Measurements from ENCODE around the gene PTPN12. TPM values are rescaled to one million over a fixed set of nuclear protein-coding genes. Genes with fewer than 3 reads are reported as not detected.

The PTPN12 gene
- total and polyA plus RNA-seq, 2 of the 4 experiments (the other 2 are of a cell fraction): 24.7 to 31.0 TPM

DNA sequence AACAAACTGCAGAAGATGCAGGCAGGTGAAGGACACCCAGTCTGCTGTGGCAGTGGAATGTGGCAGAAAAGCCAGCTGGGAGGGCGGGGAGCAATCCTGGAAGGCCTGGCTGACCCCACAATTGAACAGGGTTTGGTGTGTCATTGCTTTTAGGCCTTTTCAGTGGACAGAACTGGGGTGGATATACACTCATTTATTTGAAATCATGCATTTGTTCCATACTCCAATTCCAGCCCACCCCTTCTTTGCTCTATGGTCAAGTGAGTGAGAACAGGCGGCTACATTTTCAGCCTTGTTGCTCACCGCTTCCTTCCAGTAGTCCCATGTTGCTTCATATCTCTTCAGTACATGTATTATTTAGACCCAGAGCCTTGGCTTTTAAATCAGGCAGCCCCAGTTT, 39.8 kb downstream of the PTPN12 start:
- 0 out of 2 replicates have a peak, but pooled peaks cover 3% of the 10 kb centered on the region for H3K9me1 ChIP-seq (ENCODE audit: insufficient read depth, low read length)
- H4K20me1 ChIP-seq (ENCODE audit: insufficient read depth, low read length): peaks cover 10% of the 10 kb centered on the region; the same call in 1 of the 2 replicates
- no peak for ATAC-seq (ENCODE audit: low read depth)
- no peak overlapping the region for H2AK5ac ChIP-seq (ENCODE audit: low read depth, low read length)
- H3K79me1 ChIP-seq (ENCODE audit: low read depth in 1 of 2, low read length in 2 of 2): peaks cover 23 to 47% of the 10 kb centered on the region in 2 experiments
- H4K5ac ChIP-seq (ENCODE audit: low read depth, low read length): no peak overlapping the region
- H3K4me1 ChIP-seq (ENCODE audit: control insufficient read depth, insufficient read depth, low read length): peaks cover 4% of the 10 kb centered on the region; the same call in 1 of the 2 replicates
- CTCF ChIA-PET: no interaction called here
- no peak overlapping the region for H3K4ac ChIP-seq (ENCODE audit: low read depth, low read length)
- H3K4me2 ChIP-seq (ENCODE audit: low read depth, low read length): no peak overlapping the region
- no peaks in the 10 kb centered on the region for H3K27me3 ChIP-seq (ENCODE audit: control insufficient read depth, insufficient read depth, low read length)
- in situ Hi-C loops (cut with MboI; ENCODE audit: low sequenced_read_pairs): no loop called here
- H3K27ac ChIP-seq (ENCODE audit: insufficient read depth, low read length): no peak overlapping the region
- no peak overlapping the region for H2BK120ac ChIP-seq (ENCODE audit: low read depth, low read length)
- no peak overlapping the region for H2AFZ ChIP-seq (replicated peaks; ENCODE audit: low read length, poor library complexity)
- no TSS peak for BruUV-seq (replicated peaks)
- no peak overlapping the region for H3K18ac ChIP-seq (ENCODE audit: low read depth, low read length)
- H2AK9ac ChIP-seq (replicated peaks; ENCODE audit: low read depth, low read length, poor library complexity): no peak overlapping the region
- H4K8ac ChIP-seq (ENCODE audit: low read depth in 2 of 2, low read length in 2 of 2): no peak overlapping the region
- POLR2A ChIA-PET (ENCODE audit: unreplicated experiment): no interaction called here
- no peak overlapping the region for H2BK5ac ChIP-seq (ENCODE audit: low read depth, low read length, poor library complexity, severe bottlenecking)
- no peaks in the 10 kb centered on the region for H3K9me3 ChIP-seq (ENCODE audit: control insufficient read depth, insufficient read depth, low read length)
- WGBS, 2 experiments (ENCODE audit: extremely low coverage in 2 of 2, insufficient read length in 1 of 2): 100% methylated on average over 2 of the region's 3 CpGs; no CpG with 5 or more reads in 1 of the 2 experiments
- no peak overlapping the region for H4K91ac ChIP-seq (ENCODE audit: insufficient read depth, low read depth, low read length)
- no peak overlapping the region for H2BK15ac ChIP-seq (ENCODE audit: low read depth, low read length)
- no peak overlapping the region for H3K56ac ChIP-seq (ENCODE audit: extremely low read depth, insufficient read depth, low read length)
- no peak overlapping the region for H3K14ac ChIP-seq (replicated peaks; ENCODE audit: low read depth, low read length)
- intact Hi-C loops (cut with micrococcal nuclease): no loop called here
- H3K23ac ChIP-seq (ENCODE audit: low read depth, low read length): 0 out of 2 replicates have a peak overlapping the region, but pooled peaks have one; percentile 7
- TF ChIP-seq BHLHE40 (IDR thresholded peaks at IDR 0.05; ENCODE audit: low read depth, low read length) (no peak), MXI1 (IDR thresholded peaks at IDR 0.05; ENCODE audit: borderline replicate concordance, low read depth, low read length) (no peak), MAFK (IDR thresholded peaks at IDR 0.05; ENCODE audit: low read depth, low read length) (no peak), RAD21 (IDR thresholded peaks at IDR 0.05; ENCODE audit: low read length) (no peak)
- TF ChIP-seq, protein P1, sequence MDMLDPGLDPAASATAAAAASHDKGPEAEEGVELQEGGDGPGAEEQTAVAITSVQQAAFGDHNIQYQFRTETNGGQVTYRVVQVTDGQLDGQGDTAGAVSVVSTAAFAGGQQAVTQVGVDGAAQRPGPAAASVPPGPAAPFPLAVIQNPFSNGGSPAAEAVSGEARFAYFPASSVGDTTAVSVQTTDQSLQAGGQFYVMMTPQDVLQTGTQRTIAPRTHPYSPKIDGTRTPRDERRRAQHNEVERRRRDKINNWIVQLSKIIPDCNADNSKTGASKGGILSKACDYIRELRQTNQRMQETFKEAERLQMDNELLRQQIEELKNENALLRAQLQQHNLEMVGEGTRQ (IDR thresholded peaks at IDR 0.05; ENCODE audit: low read depth, low read length): no peak
- H3K4me3 ChIP-seq (ENCODE audit: insufficient read depth, low read depth, low read length): no peak overlapping the region
- DNase-seq: no peak
- no peak overlapping the region for H2BK20ac ChIP-seq (ENCODE audit: low read depth, low read length)
- H3K36me3 ChIP-seq (ENCODE audit: control insufficient read depth, insufficient read depth, low read length): peaks cover 43% of the 10 kb centered on the region
- H3K9ac ChIP-seq (ENCODE audit: low read depth, low read length): no peak overlapping the region
- dilution Hi-C loops (cut with HindIII; ENCODE audit: low sequenced_read_pairs, unreplicated experiment): no loop called here

Data from IMR-90 (cell line).